H1 (cell line): ENCODE measurements around the gene NCOA1.

Source experiments
- CREB1 ChIP-seq: IDR thresholded peaks from 2 replicates; pipeline ENCODE4 v1.6.1; 2012; ENCODE audit warnings: inconsistent platforms
- EP300 ChIP-seq, 2 experiments: IDR thresholded peaks; 1 replicate in 1 of 2; 2 replicates in 1 of 2; pipeline ENCODE4 v1.6.1; 2011 to 2012; ENCODE audit warnings: low read depth in 2 of 2, low read length in 2 of 2, mild to moderate bottlenecking in 2 of 2, borderline replicate concordance in 1 of 2, inconsistent platforms in 1 of 2, moderate library complexity in 1 of 2
- EZH2 ChIP-seq: fragments of 200-600 bp; sonication (generic); IDR thresholded peaks from 2 replicates; pipeline ENCODE4 v1.7.1; 2012; ENCODE audit warnings: low read depth, mild to moderate bottlenecking, moderate library complexity, low read length, inconsistent platforms; ENCODE audit not compliant: severe bottlenecking
- HDAC6 ChIP-seq: IDR thresholded peaks from one replicate; pipeline ENCODE4 v1.7.1; 2012; ENCODE audit warnings: low read depth, mild to moderate bottlenecking, inconsistent platforms, low read length, moderate library complexity
- POLR2A ChIP-seq, 2 experiments: IDR thresholded peaks; 1 replicate in 1 of 2; 2 replicates in 1 of 2; pipeline ENCODE4 v1.6.1; 2011; ENCODE audit warnings: low read depth in 2 of 2, low read length in 2 of 2, mild to moderate bottlenecking in 2 of 2; ENCODE audit errors: control extremely low read depth in 1 of 2
- TAF1 ChIP-seq: IDR thresholded peaks from 2 replicates; pipeline ENCODE4 v1.6.1; 2011; ENCODE audit warnings: mild to moderate bottlenecking, low read depth, low read length
- TEAD4 ChIP-seq: IDR thresholded peaks from 2 replicates; pipeline ENCODE4 v1.6.1; 2012; ENCODE audit warnings: low read depth, low read length, inconsistent platforms, mixed read lengths
- ZNF274 ChIP-seq: IDR thresholded peaks from 2 replicates; pipeline ENCODE4 v1.7.0; 2012; ENCODE audit warnings: low read length, borderline replicate concordance; ENCODE audit errors: extremely low read depth
- TF ChIP-seq, protein P1 (sequence below): IDR thresholded peaks from 2 replicates; pipeline ENCODE4 v1.6.1; 2012; ENCODE audit warnings: inconsistent platforms
- TF ChIP-seq, protein P2 (sequence below), 3 experiments: IDR thresholded peaks; 1 replicate in 2 of 3; 2 replicates in 1 of 3; pipeline versions ENCODE4 v1.5.1 to v1.6.1; 2011; ENCODE audit warnings: low read length in 3 of 3, mild to moderate bottlenecking in 3 of 3, inconsistent platforms in 2 of 3, low read depth in 1 of 3, moderate library complexity in 1 of 3; ENCODE audit not compliant: insufficient read depth in 1 of 3; ENCODE audit errors: control extremely low read depth in 1 of 3
- TF ChIP-seq, protein P3 (sequence below): IDR thresholded peaks from 2 replicates; pipeline ENCODE4 v1.6.1; 2012; ENCODE audit warnings: low read length, inconsistent platforms
- TF ChIP-seq, protein P4 (sequence below): IDR thresholded peaks from 2 replicates; pipeline ENCODE4 v1.6.1; 2011; ENCODE audit warnings: low read depth, mild to moderate bottlenecking, low read length; ENCODE audit not compliant: insufficient read depth

DNA sequence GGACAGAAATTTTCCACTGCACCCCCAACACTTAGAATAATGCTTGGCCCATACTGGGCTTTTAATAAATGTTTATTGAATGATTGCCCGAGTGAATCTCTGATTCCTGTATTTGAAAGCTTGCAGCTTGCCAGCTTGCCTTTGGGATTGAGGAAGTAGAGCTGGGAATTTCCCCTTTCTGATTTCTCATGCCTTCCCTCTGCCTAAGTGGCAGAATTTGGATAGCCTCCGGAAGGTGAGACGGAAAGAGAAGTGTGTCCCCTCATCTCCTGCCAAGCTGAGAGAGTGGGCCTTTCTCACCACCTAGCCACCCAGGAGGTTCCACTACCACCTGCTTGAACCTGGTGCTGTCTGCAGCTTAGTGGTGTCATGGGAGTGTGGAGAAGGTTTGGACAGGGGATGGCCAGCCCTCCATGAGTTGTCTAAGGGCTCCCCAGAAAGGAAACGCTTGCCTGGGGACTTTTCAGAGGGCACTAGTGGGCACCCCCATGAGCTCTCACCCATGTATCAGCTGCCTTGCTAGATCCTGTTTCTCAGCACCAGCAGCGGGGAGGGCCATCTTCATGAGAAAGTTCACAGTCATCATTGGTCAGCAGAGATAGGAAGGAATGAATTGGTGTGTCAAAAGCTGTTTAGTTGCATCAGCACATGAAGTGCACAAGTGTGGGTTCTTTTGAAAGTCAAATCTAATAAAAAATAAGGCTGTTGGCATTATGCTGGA, 8.6 kb upstream of the NCOA1 start:
- TF ChIP-seq TEAD4 (no peak), EZH2 (no peak), EP300 (IDR thresholded peaks at IDR 0.05; ENCODE audit: borderline replicate concordance in 1 of 2, low read depth in 2 of 2, low read length in 2 of 2) (no peak), HDAC6 (no peak), TAF1 (no peak), CREB1 (no peak), POLR2A (IDR thresholded peaks at IDR 0.05; ENCODE audit: control extremely low read depth in 1 of 2, low read depth in 2 of 2, low read length in 2 of 2) (no peak), ZNF274 (no peak)
- TF ChIP-seq, protein P1, sequence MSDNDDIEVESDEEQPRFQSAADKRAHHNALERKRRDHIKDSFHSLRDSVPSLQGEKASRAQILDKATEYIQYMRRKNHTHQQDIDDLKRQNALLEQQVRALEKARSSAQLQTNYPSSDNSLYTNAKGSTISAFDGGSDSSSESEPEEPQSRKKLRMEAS, result no peak
- TF ChIP-seq, protein P2, sequence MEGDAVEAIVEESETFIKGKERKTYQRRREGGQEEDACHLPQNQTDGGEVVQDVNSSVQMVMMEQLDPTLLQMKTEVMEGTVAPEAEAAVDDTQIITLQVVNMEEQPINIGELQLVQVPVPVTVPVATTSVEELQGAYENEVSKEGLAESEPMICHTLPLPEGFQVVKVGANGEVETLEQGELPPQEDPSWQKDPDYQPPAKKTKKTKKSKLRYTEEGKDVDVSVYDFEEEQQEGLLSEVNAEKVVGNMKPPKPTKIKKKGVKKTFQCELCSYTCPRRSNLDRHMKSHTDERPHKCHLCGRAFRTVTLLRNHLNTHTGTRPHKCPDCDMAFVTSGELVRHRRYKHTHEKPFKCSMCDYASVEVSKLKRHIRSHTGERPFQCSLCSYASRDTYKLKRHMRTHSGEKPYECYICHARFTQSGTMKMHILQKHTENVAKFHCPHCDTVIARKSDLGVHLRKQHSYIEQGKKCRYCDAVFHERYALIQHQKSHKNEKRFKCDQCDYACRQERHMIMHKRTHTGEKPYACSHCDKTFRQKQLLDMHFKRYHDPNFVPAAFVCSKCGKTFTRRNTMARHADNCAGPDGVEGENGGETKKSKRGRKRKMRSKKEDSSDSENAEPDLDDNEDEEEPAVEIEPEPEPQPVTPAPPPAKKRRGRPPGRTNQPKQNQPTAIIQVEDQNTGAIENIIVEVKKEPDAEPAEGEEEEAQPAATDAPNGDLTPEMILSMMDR (IDR thresholded peaks at IDR 0.05; ENCODE audit: control extremely low read depth in 1 of 3, insufficient read depth in 1 of 3, low read depth in 1 of 3, low read length in 3 of 3), result no peak
- TF ChIP-seq, protein P3, sequence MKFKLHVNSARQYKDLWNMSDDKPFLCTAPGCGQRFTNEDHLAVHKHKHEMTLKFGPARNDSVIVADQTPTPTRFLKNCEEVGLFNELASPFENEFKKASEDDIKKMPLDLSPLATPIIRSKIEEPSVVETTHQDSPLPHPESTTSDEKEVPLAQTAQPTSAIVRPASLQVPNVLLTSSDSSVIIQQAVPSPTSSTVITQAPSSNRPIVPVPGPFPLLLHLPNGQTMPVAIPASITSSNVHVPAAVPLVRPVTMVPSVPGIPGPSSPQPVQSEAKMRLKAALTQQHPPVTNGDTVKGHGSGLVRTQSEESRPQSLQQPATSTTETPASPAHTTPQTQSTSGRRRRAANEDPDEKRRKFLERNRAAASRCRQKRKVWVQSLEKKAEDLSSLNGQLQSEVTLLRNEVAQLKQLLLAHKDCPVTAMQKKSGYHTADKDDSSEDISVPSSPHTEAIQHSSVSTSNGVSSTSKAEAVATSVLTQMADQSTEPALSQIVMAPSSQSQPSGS, result no peak
- TF ChIP-seq, protein P4, sequence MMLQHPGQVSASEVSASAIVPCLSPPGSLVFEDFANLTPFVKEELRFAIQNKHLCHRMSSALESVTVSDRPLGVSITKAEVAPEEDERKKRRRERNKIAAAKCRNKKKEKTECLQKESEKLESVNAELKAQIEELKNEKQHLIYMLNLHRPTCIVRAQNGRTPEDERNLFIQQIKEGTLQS, result no peak
